DOHH2 (cell line): ENCODE measurements around the gene UNC13A.
"Not testable (repeated sequence)": the region's sequence is repeated elsewhere in the genome, so short reads cannot be mapped to it uniquely, and the experiment has no call there.

Experiments
- H3F3A ChIP-seq: fragments of 200-600 bp; sonication (generic), shearing (Covaris generic); 2 replicates; pipeline ENCODE4 v1.6.0; 2016; ENCODE audit warnings: antibody characterized with exemption, mild to moderate bottlenecking; ENCODE audit not compliant: control insufficient read depth, insufficient read depth
- H3K27ac ChIP-seq: fragments of 200-600 bp; sonication (generic); 2 replicates; pipeline ENCODE4 v1.5.1; 2014; ENCODE audit warnings: low read depth, mild to moderate bottlenecking, low read length, moderate library complexity
- H3K27me3 ChIP-seq: fragments of 200-600 bp; sonication (generic); 2 replicates; pipeline ENCODE4 v1.6.1; 2014; ENCODE audit warnings: mild to moderate bottlenecking, low read length, mixed read lengths; ENCODE audit not compliant: control insufficient read depth
- H3K36me3 ChIP-seq: fragments of 200-600 bp; sonication (generic); 2 replicates; pipeline ENCODE4 v1.6.1; 2014; ENCODE audit warnings: mild to moderate bottlenecking, low read length, moderate library complexity, mixed read lengths; ENCODE audit not compliant: control insufficient read depth
- H3K4me1 ChIP-seq: fragments of 200-600 bp; sonication (generic); 2 replicates; pipeline ENCODE4 v1.6.1; 2014; ENCODE audit warnings: mild to moderate bottlenecking, low read length, mixed read lengths; ENCODE audit not compliant: control insufficient read depth
- H3K4me2 ChIP-seq: fragments of 200-600 bp; sonication (generic); 2 replicates; pipeline ENCODE4 v1.6.0; 2014; ENCODE audit warnings: mild to moderate bottlenecking, low read length, moderate library complexity
- H3K4me3 ChIP-seq: fragments of 200-600 bp; sonication (generic); 2 replicates; pipeline ENCODE4 v1.5.1; 2014; ENCODE audit warnings: mild to moderate bottlenecking, low read length, mixed read lengths
- H3K79me2 ChIP-seq: fragments of 200-600 bp; sonication (generic); 2 replicates; pipeline ENCODE4 v1.6.1; 2014; ENCODE audit warnings: mild to moderate bottlenecking, low read length, mixed read lengths; ENCODE audit not compliant: control insufficient read depth
- H3K9me2 ChIP-seq: fragments of 200-600 bp; sonication (generic); replicated peaks from 2 replicates; pipeline ENCODE4 v1.6.1; 2014; ENCODE audit warnings: mild to moderate bottlenecking, low read length, mixed read lengths; ENCODE audit not compliant: control insufficient read depth
- H3K9me3 ChIP-seq: fragments of 200-600 bp; sonication (generic); 2 replicates; pipeline ENCODE4 v1.6.1; 2014; ENCODE audit warnings: antibody characterized with exemption, low read length, mixed read lengths; ENCODE audit not compliant: control insufficient read depth, insufficient read depth
- H4K20me1 ChIP-seq: fragments of 200-600 bp; sonication (generic); 2 replicates; pipeline ENCODE4 v1.6.0; 2014; ENCODE audit warnings: low read depth, mild to moderate bottlenecking, antibody characterized with exemption, low read length, moderate library complexity; ENCODE audit not compliant: control insufficient read depth, insufficient read depth
- CTCF ChIP-seq: fragments of 200-600 bp; sonication (generic); IDR thresholded peaks from one replicate; pipeline ENCODE4 v1.5.1; 2014; ENCODE audit warnings: antibody characterized with exemption, mild to moderate bottlenecking, low read depth, low read length; ENCODE audit not compliant: poor library complexity, severe bottlenecking
- EZH2phosphoT487 ChIP-seq: fragments of 200-600 bp; sonication (generic); IDR thresholded peaks from 2 replicates; pipeline ENCODE4 v1.6.1; 2017; ENCODE audit warnings: borderline replicate concordance, mild to moderate bottlenecking, antibody characterized with exemption, low read length, moderate library complexity, mixed read lengths

Gene UNC13A

GRCh38 chr19:17553256-17553655 lies 134.9 kb downstream of the UNC13A start:
- no peaks in the 10 kb centered on the region for H4K20me1 ChIP-seq
- TF ChIP-seq EZH2phosphoT487 (no peak), CTCF (no peak)
- peaks cover 21% of the 10 kb centered on the region for H3K79me2 ChIP-seq
- no peak overlapping the region for H3K4me2 ChIP-seq
- H3K9me2 ChIP-seq = no peaks in the 10 kb centered on the region
- H3K9me3 ChIP-seq = no peaks in the 10 kb centered on the region
- no peak overlapping the region for H3K4me3 ChIP-seq
- no peaks in the 10 kb centered on the region for H3K27me3 ChIP-seq
- peaks cover 12% of the 10 kb centered on the region for H3F3A ChIP-seq
- H3K4me1 ChIP-seq = peaks cover 21% of the 10 kb centered on the region
- no peak overlapping the region for H3K27ac ChIP-seq
- H3K36me3 ChIP-seq = peaks cover 28% of the 10 kb centered on the region

- H3K4me3 ChIP-seq, H3K9me3 ChIP-seq, H3K27ac ChIP-seq, H3K27me3 ChIP-seq, H3K4me2 ChIP-seq, H4K20me1 ChIP-seq, H3K9me2 ChIP-seq: not testable (repeated sequence)
- Histone ChIP-seq H3K4me1 (peaks cover 21% of the 10 kb centered on the region), H3K79me2 (peaks cover 21% of the 10 kb centered on the region), H3F3A (peaks cover 12% of the 10 kb centered on the region), H3K36me3 (peaks cover 31% of the 10 kb centered on the region)
Measured at GRCh38 chr19:17552735-17553134, 135.4 kb downstream of the UNC13A start.
